KBM-7 (cell line): ENCODE measurements around the gene AKT3.

Source experiments
- DNase-seq: peaks from one replicate; pipeline ENCODE4 v3.0.0-alpha.2; 2015
- in situ Hi-C: fragments of 300-500 bp; cut with MboI; formaldehyde crosslinking; loops from 2 replicates; pipeline ENCODE4 v1.14.3; 2020; ENCODE audit warnings: low sequenced_read_pairs, low pct_unique_long_range_greater_than_20kb, mixed read lengths

AKT3 gene

GRCh38 chr1:243488459-243489157 is 361.4 kb downstream of the AKT3 start:
- no peak for DNase-seq
- in situ Hi-C loops: no loop called here

DNA sequence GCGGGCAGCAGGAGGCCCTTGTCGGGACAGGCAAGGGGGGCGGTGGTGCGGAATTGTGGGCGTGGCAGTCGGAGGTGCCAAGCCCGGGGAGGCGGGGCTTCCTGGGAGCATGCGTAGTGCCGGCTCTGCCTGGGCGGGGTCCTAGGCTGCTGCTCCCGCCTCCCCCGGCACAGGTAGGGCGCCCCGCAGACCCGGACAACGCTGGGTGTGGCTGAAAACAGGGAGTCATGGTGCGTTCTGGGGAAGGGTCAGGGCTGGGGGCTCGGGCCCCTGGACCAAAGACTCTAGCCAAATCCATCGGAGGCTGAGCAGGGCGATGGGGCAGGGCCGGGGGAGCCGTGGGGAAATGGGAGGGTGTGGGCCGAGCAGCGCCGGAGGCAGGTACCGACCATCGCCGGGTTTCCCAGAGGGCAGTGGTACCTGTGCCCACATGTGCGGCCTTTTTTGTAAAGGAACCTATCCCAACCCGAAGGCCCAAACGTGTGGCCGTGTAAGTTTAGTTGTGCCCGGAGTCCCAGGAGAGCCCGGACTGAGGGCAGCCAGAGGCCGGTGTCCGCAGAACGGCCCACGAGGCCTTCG is 362.3 kb downstream of the AKT3 start:
- in situ Hi-C loops: no loop called here
- DNase-seq: no peak

DNA sequence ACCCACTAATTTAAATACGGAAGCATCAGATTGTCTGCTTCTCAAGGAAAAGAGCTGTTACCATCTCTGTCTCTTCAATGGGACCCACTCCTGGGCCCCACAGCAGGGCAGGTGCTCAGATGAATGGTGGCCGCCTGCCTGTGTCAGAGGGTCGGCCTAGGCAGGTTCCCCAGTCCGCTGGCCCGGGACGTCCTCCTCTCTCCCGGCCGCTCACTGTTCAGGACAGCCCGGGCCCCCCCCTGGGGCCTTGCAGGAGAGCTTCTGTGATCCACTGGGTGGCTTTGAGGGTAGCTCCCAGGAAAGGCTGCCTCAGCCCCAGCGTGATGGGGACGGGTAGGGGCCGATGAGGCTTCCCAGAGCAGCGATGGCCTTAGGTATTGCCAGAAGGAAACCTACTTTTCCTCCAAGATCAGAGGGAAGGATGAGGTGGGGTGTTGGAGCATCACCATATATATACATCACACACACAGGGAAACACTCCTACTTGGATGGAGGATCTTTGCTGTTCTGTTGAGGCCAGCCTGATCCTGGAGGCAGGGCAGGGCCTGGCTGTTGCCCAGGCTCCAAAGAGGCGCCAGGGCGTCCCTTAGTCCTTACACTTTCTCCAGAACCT is 362.9 kb downstream of the AKT3 start:
- DNase-seq: no peak
- in situ Hi-C loops: no loop called here

DNA sequence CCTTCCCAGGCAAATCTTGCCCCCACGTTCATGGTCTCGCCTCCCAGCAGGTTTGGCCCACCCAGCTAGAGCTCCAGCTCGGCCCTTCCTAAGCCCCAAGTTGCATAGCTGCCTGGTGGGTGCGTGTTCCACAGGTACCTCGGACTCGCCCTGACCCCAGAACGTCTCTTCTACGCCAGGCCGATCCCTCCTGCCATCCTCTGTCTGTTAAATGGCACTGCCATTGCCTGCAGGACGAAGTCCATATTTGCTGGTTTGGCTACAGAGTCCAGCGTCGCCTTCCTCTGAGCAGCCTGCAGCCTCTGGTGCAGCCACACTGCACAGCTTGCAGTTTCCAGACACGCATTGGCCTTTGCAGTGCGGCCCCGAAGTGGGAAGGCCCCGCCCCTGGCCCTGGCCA is 366.1 kb downstream of the AKT3 start:
- in situ Hi-C loops: no loop called here
- DNase-seq: no peak

DNA sequence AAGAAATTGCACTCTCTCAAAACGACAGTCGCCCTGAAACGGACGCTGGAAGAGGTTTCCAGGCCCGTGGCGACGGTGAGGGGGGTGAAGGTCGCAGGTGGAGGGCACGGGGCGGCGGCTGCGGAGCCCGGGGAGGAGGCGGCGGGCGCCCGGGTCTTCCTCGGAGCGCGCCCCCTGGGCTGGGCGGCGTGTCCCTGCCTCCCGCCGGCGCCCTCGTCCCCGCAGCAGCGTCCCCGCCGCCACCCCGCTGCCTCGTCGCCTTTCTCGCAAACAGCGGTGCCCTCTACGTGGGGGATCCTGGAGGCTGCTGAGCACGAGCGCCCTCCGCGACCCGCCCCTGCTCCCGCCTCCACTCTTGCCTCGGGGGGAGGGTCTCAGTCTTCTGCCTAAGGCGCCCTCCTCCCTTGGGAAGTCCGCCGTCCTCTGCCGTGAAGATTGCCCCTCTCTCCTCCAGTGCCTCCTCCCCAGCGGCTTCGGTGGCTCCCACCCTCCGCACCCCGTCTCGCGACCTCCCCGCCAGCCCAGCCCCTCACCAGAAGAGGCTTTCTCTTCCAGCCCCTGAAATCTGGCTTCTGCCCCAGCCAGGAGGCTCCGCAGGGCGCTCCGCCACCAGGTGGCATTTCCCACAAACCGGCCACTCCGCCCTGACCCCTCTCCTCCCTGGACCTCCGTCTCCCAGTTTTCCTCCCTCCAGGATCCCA is 366.8 kb downstream of the AKT3 start:
- in situ Hi-C loops: no loop called here

DNA sequence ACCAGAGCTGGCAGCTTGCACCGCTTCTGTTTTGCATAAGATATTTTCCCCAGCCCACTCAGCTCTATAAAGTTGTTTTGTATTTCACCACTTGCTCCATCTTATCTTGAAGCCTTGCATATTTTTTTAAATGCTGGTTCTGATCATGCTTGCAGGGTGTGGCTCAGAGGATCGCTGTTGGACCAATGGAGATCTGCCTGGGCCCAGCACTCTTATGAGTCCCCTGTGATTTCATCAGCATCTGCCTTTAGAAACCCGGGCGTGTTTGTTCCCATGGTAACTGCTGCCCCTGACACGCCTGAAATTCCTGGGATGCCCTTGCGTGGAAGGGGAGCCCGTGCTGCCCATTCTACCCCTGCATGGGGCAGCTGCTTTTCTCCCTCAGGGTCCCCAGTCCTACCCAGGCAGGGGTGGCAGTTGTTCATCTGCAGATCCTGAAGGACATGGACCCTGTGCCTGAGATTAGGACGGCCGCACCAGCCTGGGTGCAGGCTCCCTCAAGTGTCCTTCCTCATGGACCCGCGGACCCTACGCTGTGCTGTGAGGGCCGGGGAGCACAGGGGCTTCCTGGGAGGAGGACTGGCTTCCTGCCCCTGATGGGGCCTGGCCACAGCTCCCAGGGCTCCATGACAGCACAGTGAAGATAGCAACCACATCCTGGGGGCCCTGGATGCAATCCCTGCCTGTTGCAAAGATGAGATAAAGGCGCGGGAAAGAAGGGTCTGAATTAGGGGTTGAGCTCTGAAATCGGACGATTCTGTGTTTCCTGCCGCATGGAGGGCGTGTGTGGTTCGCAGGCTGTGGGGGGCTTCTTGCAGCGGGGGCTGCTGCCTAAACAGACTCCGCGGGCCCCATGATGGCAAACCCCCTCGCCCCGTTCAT is 367.7 kb downstream of the AKT3 start:
- no peak for DNase-seq
- in situ Hi-C loops: no loop called here

More for the DNA sequence above, 366.8 kb downstream of the AKT3 start:
- no peak for DNase-seq

DNA sequence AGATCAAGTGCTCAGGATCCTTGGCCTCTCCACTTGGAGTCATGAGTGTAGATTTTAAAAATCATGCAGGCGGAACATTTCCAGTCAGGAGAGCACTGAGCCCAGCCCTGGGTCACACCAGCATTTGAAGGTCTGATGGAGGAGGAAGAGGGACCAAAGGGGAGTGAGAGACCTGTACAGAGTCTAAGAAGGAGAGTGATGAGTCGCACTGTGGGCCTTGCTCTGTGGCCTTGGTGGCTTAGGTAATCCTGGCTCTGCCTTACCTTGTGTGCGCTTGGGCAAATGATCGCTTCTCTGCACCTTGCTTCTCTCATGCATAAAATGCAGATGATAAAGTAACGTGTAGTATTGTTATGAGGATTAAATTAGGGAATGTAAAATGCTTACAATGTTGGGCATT is 368.9 kb downstream of the AKT3 start:
- in situ Hi-C loops: no loop called here
- DNase-seq: no peak

DNA sequence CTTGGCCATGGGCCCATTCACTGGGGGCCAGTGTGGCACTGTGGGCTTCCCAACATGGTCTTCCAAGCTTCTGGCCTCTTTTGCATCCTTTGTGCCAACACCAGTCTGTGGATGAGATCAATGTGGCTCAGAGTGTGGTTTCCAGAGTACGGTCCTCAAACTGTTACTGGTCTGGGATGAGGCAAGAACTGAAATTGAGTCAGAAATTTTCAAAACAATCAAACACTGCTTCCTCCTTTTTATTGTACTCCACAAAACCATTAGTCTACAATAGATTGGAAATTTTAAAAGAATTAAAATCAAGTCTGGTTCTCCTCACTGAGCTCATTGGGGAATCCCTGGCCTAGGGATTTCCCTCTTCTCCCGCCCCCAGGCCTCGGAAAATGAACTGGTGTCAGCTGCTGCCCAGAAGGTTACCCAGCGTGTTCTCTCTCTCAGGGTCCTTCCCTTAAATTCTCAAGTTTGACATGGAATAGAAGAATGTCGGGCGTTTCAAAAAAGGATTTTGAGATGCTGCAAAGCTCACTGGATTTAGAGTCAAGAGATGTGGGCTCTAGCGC is 372.2 kb downstream of the AKT3 start:
- DNase-seq: no peak
- in situ Hi-C loops: no loop called here

DNA sequence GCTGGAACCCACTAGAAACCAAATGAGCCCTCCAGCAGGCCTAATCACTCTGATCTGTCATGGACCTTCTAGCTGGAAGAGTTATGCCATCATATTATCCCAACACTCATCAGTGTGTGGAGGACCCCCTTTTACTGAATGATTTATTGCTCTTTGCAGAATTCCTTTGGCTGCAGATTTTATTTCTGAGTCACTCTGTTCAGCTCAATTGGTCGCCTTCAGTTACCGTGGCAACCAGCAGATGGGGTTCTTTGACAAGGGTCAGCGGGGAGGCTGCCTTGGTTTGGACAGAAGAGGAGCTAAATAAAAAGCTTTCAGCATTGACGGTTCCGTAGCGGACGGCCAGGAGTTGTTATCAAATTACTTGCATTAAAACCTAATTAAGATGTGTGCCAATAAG is 374.1 kb downstream of the AKT3 start:
- no peak for DNase-seq
- in situ Hi-C loops: no loop called here

- in situ Hi-C loops: no loop called here
- no peak for DNase-seq
These were observed 375.1 kb downstream of the AKT3 start for GRCh38 chr1:243474906-243475305.

GRCh38 chr1:243474136-243474881 is 375.7 kb downstream of the AKT3 start:
- DNase-seq: no peak

GRCh38 chr1:243473227-243474135 is 376.6 kb downstream of the AKT3 start:
- in situ Hi-C loops: no loop called here
- DNase-seq: no peak

More at GRCh38 chr1:243474136-243474881, 375.7 kb downstream of the AKT3 start:
- in situ Hi-C loops: no loop called here

DNA sequence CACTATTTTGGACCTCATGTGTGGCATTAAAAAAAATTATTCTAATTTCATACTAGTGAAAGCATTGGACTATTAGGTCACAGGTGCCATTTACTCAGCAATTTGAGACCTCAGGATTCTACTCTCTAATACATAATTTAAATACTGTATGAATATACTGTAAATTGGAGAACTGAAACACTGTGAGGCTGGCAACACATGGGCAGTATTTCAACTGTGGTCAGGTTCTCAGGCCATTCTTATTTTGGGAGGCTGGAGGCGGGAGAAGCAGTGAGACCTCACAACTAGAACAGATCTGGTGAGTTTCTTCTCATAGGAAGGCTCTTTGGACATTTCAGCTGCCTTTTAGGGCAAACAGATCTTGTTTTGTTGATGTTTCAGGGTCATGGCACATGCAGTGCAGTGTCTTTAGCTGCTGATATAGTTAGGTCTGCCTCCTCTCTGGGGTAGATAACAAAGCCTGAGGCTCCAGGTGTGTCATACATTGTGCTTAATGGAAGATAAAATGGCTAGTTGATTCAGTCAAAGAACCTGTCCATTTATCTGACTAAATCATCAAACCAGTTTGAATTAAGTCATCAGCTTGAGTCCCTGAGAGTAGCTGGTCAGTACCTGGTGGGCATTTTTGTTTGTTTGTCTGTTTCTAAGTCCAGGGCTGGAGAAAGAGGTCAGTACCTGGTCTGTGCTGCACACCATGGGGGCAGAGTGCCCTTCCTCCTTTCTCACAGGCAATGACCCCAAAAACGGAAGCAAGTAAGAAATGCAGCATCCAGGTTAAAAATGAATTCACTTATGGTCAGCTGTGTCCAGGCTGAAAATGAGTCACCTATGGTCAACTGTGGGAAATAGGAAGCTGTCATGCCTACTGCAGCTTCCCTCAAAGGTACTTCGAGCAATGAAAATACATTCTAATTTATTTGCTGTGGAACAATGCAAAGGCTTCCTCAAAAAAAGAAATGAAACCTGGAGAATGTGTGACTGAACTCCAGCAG is 378.0 kb downstream of the AKT3 start:
- in situ Hi-C loops: no loop called here
- no peak for DNase-seq

DNA sequence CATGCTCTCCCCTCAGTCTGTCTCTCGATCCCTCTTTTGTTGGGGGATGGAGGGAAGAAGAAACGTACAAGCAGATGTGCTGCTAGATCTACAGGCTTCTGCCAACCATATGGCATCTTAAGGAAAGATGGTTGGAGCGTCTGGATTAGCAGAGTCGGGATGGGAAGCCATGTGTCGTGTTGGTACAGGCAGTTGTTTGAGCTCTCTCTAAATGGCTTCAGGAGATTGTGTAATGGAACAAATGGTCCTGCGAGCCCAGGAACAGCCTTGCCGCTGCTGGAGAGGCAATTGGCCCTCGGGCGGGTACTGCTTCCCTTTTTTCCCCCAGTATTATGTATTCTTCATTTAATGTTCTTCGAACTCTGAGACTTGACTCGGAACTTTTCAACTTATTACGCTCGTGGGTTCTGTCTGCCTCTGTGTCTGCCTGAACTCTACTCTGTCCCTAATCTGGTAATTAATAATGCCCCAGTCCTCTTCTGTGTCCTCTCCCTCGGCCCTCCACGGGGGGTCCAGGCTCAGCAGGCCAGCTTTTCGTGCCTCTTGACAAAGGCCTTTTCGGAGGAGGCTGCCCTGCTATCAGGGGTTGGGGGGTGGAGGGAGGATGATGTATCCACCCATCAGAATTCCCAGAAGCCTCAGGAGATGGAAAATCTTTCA is 378.9 kb downstream of the AKT3 start:
- DNase-seq: no peak
- in situ Hi-C loops: no loop called here

GRCh38 chr1:243470502-243470901 is 379.5 kb downstream of the AKT3 start:
- DNase-seq: no peak
- in situ Hi-C loops: no loop called here

- in situ Hi-C loops: no loop called here
- DNase-seq: no peak
These were observed 380.5 kb downstream of the AKT3 start for GRCh38 chr1:243469497-243469896.
